IPS-15b (cell line): ENCODE measurements around the gene BOK.

ENCODE experiments used
- H3K27me3 ChIP-seq: one replicate; pipeline ENCODE4 v1.6.1; 2013; ENCODE audit warnings: low read length; ENCODE audit not compliant: control insufficient read depth, insufficient read depth
- H3K36me3 ChIP-seq: one replicate; pipeline ENCODE4 v1.6.1; 2013; ENCODE audit warnings: low read length; ENCODE audit not compliant: control insufficient read depth, insufficient read depth
- H3K4me1 ChIP-seq: one replicate; pipeline ENCODE4 v1.6.1; 2013; ENCODE audit warnings: mild to moderate bottlenecking, low read length; ENCODE audit not compliant: control insufficient read depth, insufficient read depth
- H3K4me3 ChIP-seq: one replicate; pipeline ENCODE4 v1.5.1; 2013; ENCODE audit warnings: low read depth, low read length
- H3K9ac ChIP-seq: one replicate; pipeline ENCODE4 v1.6.1; 2013; ENCODE audit warnings: low read depth, mild to moderate bottlenecking, low read length
- H3K9me3 ChIP-seq: one replicate; pipeline ENCODE4 v1.6.1; 2013; ENCODE audit warnings: mild to moderate bottlenecking, low read length; ENCODE audit not compliant: control insufficient read depth, insufficient read depth

The BOK gene

DNA sequence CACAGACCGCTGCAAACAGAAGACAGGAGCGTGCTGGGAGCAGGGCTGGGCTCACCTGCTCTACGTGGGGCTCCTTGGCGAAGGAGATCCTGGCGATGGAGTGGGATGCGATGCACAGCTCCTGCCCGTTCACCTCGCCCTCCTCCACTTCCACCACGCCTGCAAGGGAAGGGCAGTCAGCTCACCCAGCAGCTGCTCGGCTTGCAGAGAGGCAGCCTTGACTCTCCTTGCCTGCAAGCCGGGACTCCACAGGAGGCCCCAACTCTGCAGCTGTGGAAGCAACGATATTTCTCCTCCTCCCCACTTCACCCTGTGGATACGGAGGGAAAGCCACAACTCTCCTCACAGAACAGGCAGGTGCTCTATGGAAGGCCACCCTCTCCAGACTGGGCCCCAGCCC, 43.3 kb downstream of the BOK start:
- H3K4me3 ChIP-seq, result no peak overlapping the region
- H3K36me3 ChIP-seq, result peaks cover 26% of the 10 kb centered on the region
- H3K9me3 ChIP-seq, result no peaks in the 10 kb centered on the region
- H3K4me1 ChIP-seq, result no peaks in the 10 kb centered on the region
- no peak overlapping the region for H3K9ac ChIP-seq
- H3K27me3 ChIP-seq, result no peaks in the 10 kb centered on the region

DNA sequence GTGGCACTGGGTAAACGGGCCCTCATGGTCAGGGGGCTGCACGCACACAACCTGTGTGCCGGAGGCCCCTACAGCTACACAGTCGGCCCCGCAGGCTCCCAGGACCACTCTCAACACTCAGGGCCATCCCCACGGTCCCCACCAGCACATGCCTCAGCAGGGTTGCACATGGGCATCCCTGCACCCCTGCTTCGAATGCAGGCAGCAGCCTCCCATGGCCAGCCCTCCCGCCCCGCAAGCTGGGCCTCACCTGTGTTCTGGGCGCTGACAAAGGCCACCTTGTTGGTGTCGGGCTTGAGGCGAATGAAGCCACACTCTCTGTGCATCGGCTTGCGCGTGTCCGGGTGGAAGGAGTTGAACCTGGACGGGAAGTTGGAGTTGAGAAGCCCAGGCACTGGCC, 44.2 kb downstream of the BOK start:
- Histone ChIP-seq H3K36me3 (peaks cover 27% of the 10 kb centered on the region), H3K4me3 (no peak overlapping the region)

DNA sequence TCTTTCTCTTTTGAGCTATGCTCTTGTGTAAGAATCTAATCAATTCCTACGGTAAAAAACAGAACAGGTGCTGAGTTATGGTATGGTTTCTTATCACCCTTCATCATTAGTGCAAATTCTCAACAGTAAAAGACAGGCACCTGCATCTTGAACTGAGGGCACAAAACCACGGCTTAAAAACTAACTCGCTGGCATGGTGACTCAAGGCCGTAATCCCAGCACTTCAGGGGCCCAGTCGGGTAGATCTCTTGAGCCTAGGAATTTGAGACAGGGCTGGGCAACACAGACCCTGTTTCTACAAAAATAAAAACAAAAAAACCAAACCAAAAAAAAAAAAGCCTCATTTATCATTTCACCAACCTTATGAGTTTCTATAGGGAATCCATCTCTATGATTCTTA, 45.1 kb downstream of the BOK start:
- H3K4me1 ChIP-seq, result no peaks in the 10 kb centered on the region
- H3K4me3 ChIP-seq, result no peak overlapping the region
- no peaks in the 10 kb centered on the region for H3K9me3 ChIP-seq
- no peaks in the 10 kb centered on the region for H3K27me3 ChIP-seq
- peaks cover 29% of the 10 kb centered on the region for H3K36me3 ChIP-seq
- H3K9ac ChIP-seq, result no peak overlapping the region

More for the DNA sequence above, 44.2 kb downstream of the BOK start:
- H3K9ac ChIP-seq, result no peak overlapping the region
- no peaks in the 10 kb centered on the region for H3K9me3 ChIP-seq
- no peaks in the 10 kb centered on the region for H3K27me3 ChIP-seq
- H3K4me1 ChIP-seq, result no peaks in the 10 kb centered on the region

DNA sequence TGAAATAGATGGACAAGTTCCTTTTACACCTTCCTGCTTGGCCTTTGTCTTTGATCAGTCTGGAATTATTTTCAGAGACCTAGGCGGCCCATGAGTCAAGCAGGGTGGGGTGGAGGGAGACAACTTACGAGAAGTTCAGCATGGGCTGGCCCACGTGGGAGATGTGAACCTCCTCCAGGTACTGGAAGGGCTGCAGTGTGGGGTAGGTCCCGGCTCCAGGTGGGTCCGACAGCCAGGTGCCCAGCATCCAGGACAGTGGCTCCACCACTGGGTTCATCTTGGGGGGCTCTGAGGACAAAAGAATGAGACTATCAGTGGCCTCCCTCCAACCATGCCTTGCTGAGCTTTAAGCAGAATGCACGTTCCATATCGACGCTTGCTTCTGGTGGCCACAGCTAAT, 47.6 kb downstream of the BOK start:
- H3K9ac ChIP-seq, result no peak overlapping the region
- no peaks in the 10 kb centered on the region for H3K27me3 ChIP-seq
- H3K36me3 ChIP-seq, result peaks cover 22% of the 10 kb centered on the region
- no peaks in the 10 kb centered on the region for H3K4me1 ChIP-seq
- H3K4me3 ChIP-seq, result no peak overlapping the region
- no peaks in the 10 kb centered on the region for H3K9me3 ChIP-seq

DNA sequence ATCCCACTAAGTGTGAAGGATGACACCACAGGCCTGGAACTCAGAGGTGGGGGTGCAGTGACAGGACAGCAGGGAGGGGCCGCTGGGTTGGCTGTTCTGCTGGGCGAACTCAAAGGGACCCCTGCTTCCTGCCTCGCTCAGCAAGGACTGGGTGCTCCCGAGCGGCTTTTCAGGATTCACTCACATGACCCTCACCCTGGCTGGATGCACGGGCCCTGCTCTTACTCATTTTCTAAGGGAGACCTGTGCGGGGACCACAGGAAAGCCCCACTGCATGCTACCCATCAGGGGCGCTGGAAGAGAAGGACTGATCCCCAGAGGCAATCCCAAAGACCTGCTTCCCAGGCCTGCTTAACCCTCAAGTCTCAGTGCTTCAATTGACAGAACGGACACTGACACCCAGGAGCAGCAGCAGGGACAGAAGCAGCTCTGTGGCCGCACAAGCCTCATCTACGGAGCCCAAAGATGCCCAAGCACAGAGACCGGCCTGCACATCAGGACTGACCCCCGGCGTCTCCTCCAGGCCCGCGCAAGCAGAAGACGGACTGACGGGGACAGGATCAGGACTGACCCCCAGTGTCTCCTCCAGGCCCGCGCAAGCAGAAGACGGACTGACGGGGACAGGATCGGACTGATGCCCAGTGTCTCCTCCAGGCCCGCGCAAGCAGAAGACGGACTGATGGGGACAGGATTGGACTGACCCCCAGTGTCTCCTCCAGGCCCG, 48.8 kb downstream of the BOK start:
- H3K9me3 ChIP-seq, result no peaks in the 10 kb centered on the region
- H3K9ac ChIP-seq, result no peak overlapping the region
- peaks cover 17% of the 10 kb centered on the region for H3K36me3 ChIP-seq
- no peak overlapping the region for H3K4me3 ChIP-seq
- no peaks in the 10 kb centered on the region for H3K4me1 ChIP-seq
- H3K27me3 ChIP-seq, result no peaks in the 10 kb centered on the region

DNA sequence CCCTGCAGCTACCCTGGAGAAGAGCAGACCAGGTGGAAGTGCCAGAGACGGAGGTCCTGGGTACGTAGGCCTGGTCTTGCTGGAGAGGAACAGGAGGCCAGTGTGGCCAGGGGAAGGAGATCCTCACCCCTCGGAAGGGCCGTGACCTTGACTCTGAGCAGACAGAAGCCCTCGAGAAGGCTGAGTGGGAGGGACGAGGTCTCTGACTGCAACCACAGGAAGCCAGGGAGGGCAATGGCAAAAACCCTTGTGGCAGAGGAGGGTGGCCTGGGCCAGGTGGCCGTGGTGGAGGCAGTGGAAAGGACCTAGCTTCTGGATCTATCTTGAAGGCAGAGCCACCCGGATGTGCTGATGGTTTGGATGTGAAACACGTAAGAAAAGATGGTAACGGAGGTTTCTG, 50.3 kb downstream of the BOK start:
- no peak overlapping the region for H3K4me3 ChIP-seq
- H3K36me3 ChIP-seq, result peaks cover 12% of the 10 kb centered on the region
- H3K27me3 ChIP-seq, result no peaks in the 10 kb centered on the region
- H3K9me3 ChIP-seq, result no peaks in the 10 kb centered on the region
- no peaks in the 10 kb centered on the region for H3K4me1 ChIP-seq
- H3K9ac ChIP-seq, result no peak overlapping the region

DNA sequence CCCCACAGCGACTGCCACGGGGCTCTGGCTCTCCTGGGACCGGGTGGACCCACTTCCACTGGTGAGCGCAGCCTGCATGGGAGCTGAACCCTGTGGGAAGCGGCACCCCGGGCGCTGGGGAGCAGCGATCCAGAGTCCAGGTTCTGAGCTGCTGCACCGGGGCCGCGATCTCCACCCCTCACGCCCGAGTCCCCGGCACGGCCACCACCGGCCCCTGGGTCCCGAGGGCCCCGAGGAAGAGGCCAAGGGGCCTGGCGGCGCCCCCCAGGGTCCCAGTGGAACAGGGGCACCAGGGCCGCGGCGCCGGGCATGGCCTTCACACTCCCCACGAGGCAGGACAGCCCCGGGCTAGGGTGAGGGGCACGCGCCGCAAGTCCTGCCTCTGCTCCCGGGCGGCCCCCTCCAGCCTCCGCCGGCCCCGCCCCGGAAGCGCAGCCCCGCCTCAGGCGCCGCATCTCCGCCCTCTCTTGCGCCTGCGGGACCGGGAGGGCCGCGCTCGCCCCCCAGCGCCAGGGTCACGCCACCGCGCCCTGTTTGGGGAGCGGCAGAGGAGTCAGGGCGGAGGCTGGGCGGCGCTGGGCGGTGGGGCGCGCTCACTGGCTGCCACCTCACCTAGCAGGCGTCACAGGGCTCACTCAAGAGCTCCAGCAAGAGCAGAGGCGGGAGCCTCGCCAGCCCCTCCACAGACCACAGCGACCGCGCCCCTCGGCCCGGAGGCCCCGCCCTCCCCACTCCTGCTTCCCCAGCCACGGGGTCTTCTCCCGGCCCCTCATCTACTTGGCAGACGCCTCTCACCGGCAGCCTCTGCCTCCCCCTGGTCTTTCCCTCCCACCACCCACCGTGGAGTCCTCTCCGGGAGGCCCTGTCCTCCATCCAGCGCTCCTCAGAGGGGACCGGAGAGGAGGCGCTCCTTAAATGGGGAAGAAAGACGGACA, 51.6 kb downstream of the BOK start:
- Histone ChIP-seq H3K9ac (peak overlapping the region; percentile 81), H3K36me3 (peaks cover 12% of the 10 kb centered on the region)

DNA sequence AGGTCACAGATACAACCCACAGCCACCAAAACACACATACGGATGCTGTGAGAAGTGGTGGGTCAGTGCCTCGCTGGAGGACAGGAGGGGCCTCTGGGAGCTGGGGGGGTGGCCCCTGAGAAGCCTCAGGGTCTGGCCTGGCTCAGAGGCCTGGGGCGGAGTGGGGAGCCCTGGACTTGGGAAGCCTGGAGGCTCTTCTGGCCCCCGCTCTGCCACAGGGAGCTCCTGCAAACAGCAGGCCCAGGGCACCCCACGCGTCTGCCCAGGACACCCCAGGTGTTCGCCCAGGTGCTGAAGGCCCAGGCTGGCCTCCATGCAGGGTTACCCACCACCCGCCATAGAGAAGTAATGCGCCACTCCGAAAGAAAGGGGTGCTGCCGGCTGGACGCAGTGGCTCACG, 52.5 kb downstream of the BOK start:
- Histone ChIP-seq H3K4me3 (no peak overlapping the region), H3K9me3 (no peaks in the 10 kb centered on the region), H3K36me3 (peaks cover 11% of the 10 kb centered on the region), H3K27me3 (no peaks in the 10 kb centered on the region), H3K4me1 (no peaks in the 10 kb centered on the region), H3K9ac (no peak overlapping the region)

More for the DNA sequence above, 51.6 kb downstream of the BOK start:
- no peaks in the 10 kb centered on the region for H3K27me3 ChIP-seq
- no peaks in the 10 kb centered on the region for H3K4me1 ChIP-seq
- peak overlapping the region; percentile 58 for H3K4me3 ChIP-seq
- H3K9me3 ChIP-seq, result no peaks in the 10 kb centered on the region

DNA sequence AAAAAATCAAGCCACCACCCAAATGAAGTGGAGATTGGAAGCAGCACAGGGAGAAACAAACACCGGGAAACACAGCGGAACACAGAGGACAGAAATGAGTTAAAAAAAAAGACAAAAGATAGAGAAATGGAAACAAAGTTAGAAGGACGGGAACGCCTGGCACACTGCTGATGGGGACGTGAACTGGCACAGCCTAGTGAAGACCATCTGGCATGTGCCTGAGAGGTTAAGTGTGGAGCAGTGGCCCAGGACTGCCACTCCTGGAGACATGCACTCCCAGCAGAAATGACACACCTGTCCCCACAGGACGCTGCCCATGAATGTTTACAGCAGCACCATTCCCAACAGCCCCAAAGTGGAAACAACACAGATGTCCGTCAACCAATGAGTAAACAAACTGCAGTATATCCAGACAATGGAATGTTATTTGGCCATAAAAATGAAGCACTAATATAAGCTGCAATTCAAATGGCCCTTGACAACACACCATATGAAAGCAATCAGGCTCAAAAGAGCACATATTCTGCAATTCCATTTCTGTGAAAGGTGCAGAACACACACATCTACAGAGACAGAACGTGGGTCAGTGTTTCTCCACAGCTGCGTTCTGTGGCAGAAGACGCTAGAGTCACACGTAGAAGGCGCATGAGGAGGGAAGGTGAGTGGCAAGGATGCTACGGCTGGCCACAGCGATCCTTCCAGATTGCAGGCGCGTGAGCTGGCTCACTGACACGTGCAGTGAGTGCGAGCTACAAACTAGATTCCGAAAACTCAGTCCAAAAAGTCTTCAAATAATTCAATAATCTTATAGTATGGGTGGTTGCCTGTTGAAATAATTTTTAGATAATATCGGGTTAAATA, 53.8 kb downstream of the BOK start:
- no peaks in the 10 kb centered on the region for H3K4me1 ChIP-seq
- H3K9ac ChIP-seq, result no peak overlapping the region

DNA sequence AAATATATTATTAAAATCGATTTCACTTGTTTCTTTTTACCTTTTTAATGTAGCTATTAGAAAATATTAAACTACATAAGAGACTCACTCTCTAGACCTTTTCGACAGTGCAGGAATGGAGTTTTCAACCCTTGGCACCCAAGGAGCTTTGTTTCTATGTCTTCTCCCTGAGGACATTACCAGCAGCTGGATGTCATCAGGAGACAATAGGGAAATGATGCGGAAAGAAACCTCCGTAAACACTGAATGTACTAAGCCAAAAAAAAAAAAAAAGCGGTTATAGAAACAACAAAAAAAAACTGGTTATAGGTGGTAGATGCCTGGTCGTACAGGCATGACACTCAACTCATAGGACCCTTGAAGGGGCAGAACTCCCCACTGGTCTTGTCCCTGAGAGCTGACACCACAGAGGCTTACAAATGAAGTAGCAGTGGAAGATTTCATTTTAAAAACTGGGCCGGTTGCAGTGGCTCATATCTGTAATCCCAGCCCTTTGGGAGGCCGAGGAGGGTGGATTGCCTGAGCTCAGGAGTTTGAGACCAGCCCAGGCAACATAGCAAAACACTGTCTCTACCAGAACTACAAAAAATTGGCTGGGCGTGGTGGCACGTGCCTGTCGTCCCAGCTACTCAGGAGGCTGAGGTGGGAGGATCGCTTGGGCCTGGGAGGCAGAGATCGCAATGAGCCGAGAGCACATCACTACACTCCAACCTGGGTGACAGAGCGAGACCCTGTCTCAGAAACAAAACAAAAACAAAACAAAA, 54.7 kb downstream of the BOK start:
- Histone ChIP-seq H3K27me3 (no peaks in the 10 kb centered on the region), H3K36me3 (peaks cover 5% of the 10 kb centered on the region), H3K9me3 (no peaks in the 10 kb centered on the region), H3K4me3 (no peak overlapping the region), H3K9ac (no peak overlapping the region), H3K4me1 (no peaks in the 10 kb centered on the region)

More for the DNA sequence above, 53.8 kb downstream of the BOK start:
- Histone ChIP-seq H3K36me3 (peaks cover 5% of the 10 kb centered on the region), H3K4me3 (no peak overlapping the region), H3K27me3 (no peaks in the 10 kb centered on the region), H3K9me3 (no peaks in the 10 kb centered on the region)

DNA sequence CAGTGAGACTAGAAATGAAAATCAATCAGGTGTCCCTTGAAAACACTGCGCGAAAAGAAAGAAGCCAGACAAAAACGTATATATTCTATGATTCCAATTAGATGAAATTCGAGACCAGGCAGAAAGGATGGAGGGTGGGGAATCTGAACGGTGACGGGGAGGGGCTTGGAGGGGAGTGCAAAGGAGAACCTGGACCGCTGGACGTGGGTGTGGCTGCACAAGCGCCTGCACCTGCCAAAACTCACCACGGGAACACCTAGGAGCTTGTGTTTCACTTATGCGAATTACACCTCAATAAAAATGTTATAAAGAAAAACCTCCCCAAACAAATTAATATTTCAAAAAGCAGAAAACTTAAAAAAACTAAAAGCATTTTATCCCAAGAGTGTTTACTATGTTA, 56.5 kb downstream of the BOK start:
- no peaks in the 10 kb centered on the region for H3K4me1 ChIP-seq
- H3K9me3 ChIP-seq, result no peaks in the 10 kb centered on the region
- H3K4me3 ChIP-seq, result no peak overlapping the region
- no peaks in the 10 kb centered on the region for H3K36me3 ChIP-seq
- H3K27me3 ChIP-seq, result no peaks in the 10 kb centered on the region
- no peak overlapping the region for H3K9ac ChIP-seq
